Fibroblast of the aortic adventitia (primary cell): Measurements from ENCODE around the gene TBC1D13. TPM values are rescaled to one million over a fixed set of nuclear protein-coding genes. Genes with fewer than 3 reads are reported as not detected.

Experiments used
- DNase-seq: peaks from one replicate; pipeline ENCODE4 v3.0.0-alpha.2; 2010; ENCODE audit warnings: low read depth
- H3K4me3 ChIP-seq: 2 replicates; pipeline ENCODE4 v1.5.1; 2011; ENCODE audit warnings: low read depth, mild to moderate bottlenecking, control low read depth, low read length, moderate library complexity
- total RNA-seq: library from RNA; depleted of rRNA; stranded (reverse); fragments of >200 nt; gene quantifications from 2 replicates; pipeline ENCODE4 v1.2.3, GENCODE V29; 2012; ENCODE audit warnings: low replicate concordance
- TF ChIP-seq, protein P1 (sequence below): IDR thresholded peaks from 2 replicates; pipeline ENCODE4 v1.5.1; 2011; ENCODE audit warnings: mild to moderate bottlenecking, low read length, control low read depth, inconsistent platforms; ENCODE audit not compliant: insufficient read depth

The TBC1D13 gene
- total RNA-seq, result 21.0 and 24.2 TPM in 2 replicates

GRCh38 chr9:128786681-128787601 is at the start of gene TBC1D13:
TBC1D13 (plus strand) TSS chr9:128787253; CDS start chr9:128787354, 101 bp downstream.
- peak within 1 kb of the TSS; percentile 99 for H3K4me3 ChIP-seq
- DNase-seq, result peak; percentile 78
- TF ChIP-seq, protein P1, sequence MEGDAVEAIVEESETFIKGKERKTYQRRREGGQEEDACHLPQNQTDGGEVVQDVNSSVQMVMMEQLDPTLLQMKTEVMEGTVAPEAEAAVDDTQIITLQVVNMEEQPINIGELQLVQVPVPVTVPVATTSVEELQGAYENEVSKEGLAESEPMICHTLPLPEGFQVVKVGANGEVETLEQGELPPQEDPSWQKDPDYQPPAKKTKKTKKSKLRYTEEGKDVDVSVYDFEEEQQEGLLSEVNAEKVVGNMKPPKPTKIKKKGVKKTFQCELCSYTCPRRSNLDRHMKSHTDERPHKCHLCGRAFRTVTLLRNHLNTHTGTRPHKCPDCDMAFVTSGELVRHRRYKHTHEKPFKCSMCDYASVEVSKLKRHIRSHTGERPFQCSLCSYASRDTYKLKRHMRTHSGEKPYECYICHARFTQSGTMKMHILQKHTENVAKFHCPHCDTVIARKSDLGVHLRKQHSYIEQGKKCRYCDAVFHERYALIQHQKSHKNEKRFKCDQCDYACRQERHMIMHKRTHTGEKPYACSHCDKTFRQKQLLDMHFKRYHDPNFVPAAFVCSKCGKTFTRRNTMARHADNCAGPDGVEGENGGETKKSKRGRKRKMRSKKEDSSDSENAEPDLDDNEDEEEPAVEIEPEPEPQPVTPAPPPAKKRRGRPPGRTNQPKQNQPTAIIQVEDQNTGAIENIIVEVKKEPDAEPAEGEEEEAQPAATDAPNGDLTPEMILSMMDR, result no peak

- no peak for DNase-seq
- TF ChIP-seq, protein P1, result no peak
- no peak overlapping the region for H3K4me3 ChIP-seq
Observed at GRCh38 chr9:128742401-128742800, 44.7 kb upstream of the TBC1D13 start.

DNA sequence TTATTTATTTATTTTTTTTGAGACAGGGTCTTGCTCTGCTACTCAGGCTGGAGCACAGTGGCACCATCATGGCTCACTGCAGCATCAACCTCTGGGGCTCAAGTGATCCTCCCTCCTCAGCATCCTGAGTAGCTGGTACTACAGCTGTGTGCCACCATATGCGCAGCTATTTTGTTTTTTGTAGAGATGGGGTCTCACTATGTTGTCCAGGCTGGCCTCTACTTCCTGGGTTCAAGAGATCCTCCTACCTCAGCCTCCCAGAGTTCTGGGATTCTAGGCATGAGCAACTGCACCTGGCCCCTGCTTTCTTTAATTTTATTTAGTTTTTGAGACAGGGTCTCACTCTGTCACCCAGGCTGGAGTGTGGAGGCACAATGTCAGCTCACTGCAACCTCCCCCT is 43.6 kb upstream of the TBC1D13 start:
- TF ChIP-seq, protein P1, result no peak
- DNase-seq, result no peak

GRCh38 chr9:128747241-128747640 is 39.8 kb upstream of the TBC1D13 start:
- H3K4me3 ChIP-seq, result no peak overlapping the region
- DNase-seq, result no peak
- TF ChIP-seq, protein P1, result no peak

More for the DNA sequence above, 43.6 kb upstream of the TBC1D13 start:
- H3K4me3 ChIP-seq, result no peak overlapping the region

- TF ChIP-seq, protein P1, result no peak
- no peak for DNase-seq
Observed at GRCh38 chr9:128750926-128751595, 36.0 kb upstream of the TBC1D13 start.

DNA sequence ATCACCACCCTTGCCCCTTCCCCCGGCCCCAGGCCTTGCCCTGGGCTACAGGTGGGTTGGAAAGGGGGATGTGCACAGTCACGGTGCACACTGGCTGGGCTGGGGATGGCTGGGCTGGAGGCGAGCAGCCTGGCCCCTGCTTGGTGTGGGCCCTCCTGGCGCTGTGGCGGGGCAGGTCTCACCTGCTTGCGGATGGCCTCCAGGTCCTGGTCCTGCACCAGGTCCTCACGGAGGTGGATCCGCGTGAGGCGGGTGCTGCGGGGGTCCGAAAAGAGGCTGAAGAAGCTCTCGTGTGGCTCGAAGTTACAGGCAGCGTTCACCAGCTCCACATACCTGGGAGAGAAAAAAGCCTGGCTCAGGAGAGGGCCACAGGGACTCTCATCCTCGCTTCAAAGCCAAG is 33.4 kb upstream of the TBC1D13 start:
- H3K4me3 ChIP-seq, result no peak overlapping the region
- TF ChIP-seq, protein P1, result no peak
- DNase-seq, result no peak

More at GRCh38 chr9:128750926-128751595, 36.0 kb upstream of the TBC1D13 start:
- no peak overlapping the region for H3K4me3 ChIP-seq
